Stomach (tissue), 9 donors: Measurements from ENCODE around the gene TNS1. TPM values are rescaled to one million over a fixed set of nuclear protein-coding genes. Genes with fewer than 3 reads are reported as not detected.

Experiments used
- DNase-seq, 2 donors: peaks; one replicate each; pipeline versions ENCODE4 v3.0.0 to v3.0.0-alpha.2; 2013 to 2019
- H3K27ac ChIP-seq, 5 donors: fragments of 200-600 bp in 4 of 5; sonication (generic) in 4 of 5; one replicate each; pipeline ENCODE4 v1.5.1; 2013 to 2019; ENCODE audit warnings: mild to moderate bottlenecking in 1 of 5, moderate library complexity in 1 of 5
- H3K27me3 ChIP-seq, 3 donors: fragments of 200-600 bp; sonication (generic); one replicate each; pipeline ENCODE4 v1.5.1; 2017 to 2019; ENCODE audit warnings: mixed run types in 1 of 3
- H3K36me3 ChIP-seq, 4 donors: fragments of 200-600 bp; sonication (generic); 1 replicate in 3 of 4; 2 replicates in 1 of 4; pipeline ENCODE4 v1.5.1; 2016 to 2019
- H3K4me1 ChIP-seq, 4 donors: fragments of 200-600 bp; sonication (generic); one replicate each; pipeline ENCODE4 v1.5.1; 2016 to 2019
- H3K4me3 ChIP-seq, 4 donors: fragments of 200-600 bp; sonication (generic) in 3 of 4; one replicate each; pipeline ENCODE4 v1.5.1; 2016 to 2019; ENCODE audit warnings: mild to moderate bottlenecking in 1 of 4
- H3K9me3 ChIP-seq, 4 donors: fragments of 200-600 bp; sonication (generic); one replicate each; pipeline ENCODE4 v1.5.1; 2016 to 2019
- CTCF ChIP-seq, 7 experiments: fragments of 450-650 bp in 4 of 7; fragments of 200-600 bp in 3 of 7; sonication (generic) in 3 of 7; IDR thresholded peaks; one replicate each; pipeline ENCODE4 v1.5.1; 2016 to 2019; ENCODE audit warnings: antibody characterized with exemption in 7 of 7, control low read depth in 2 of 7, mild to moderate bottlenecking in 1 of 7
- EP300 ChIP-seq: sonication (generic); formaldehyde crosslinking; IDR thresholded peaks from one replicate; pipeline ENCODE4 v1.6.1; 2017; ENCODE audit warnings: antibody characterized with exemption
- POLR2A ChIP-seq, 4 donors: fragments of 450-650 bp; IDR thresholded peaks; one replicate each; pipeline ENCODE4 v1.6.1; 2016; ENCODE audit warnings: antibody characterized with exemption in 4 of 4, control low read depth in 2 of 4, mild to moderate bottlenecking in 1 of 4, moderate library complexity in 1 of 4
- POLR2AphosphoS5 ChIP-seq, 3 donors: sonication (generic); formaldehyde crosslinking; IDR thresholded peaks; one replicate each; pipeline ENCODE4 v1.6.1; 2016; ENCODE audit warnings: antibody characterized with exemption in 3 of 3
- WGBS, 5 donors: extraction: QIAGEN DNeasy Blood & Tissue Kit in 3 of 5; methylation state at CpG; one replicate each; pipeline versions ENCODE4 v1.1.5 to v1.1.7; 2013 to 2018; 5-methylcytosine and 5-hydroxymethylcytosine counted together
- intact Hi-C: fragments of 100-400 bp; cut with DNase I; formaldehyde crosslinking; loops from one replicate; pipeline ENCODE4 v1.15.1; 2023; ENCODE audit warnings: low total_unique reads
- polyA plus RNA-seq, 3 donors: library from polyadenylated mRNA; stranded (reverse); fragments of 200-250 nt; gene quantifications; one replicate each; pipeline ENCODE4 v1.2.3, GENCODE V29; 2013
- total RNA-seq, 5 donors: library from RNA; depleted of rRNA; stranded (reverse); fragments of >200 nt; gene quantifications; one replicate each; pipeline versions ENCODE4 v1.1.0 to v1.2.3, GENCODE V29; 2014 to 2016
- donor health status: healthy with polysubstance abuse.
- donor health status: Bipolar disorder and iron deficiency.
- donor health status: healthy.

Gene TNS1
- total and polyA plus RNA-seq, 8 donors = 18.5 to 682 (median 160) TPM

- Histone ChIP-seq H3K27me3 (peaks cover 0 to 5% (median 0%) of the 10 kb centered on the region in 3 donors), H3K9me3 (no peaks in the 10 kb centered on the region), H3K4me3 (peak overlapping the region; percentile 25 to 40 (median 30)), H3K27ac (peak overlapping the region in 3 of 5 donors; percentile 76 to 82 (median 79)), H3K4me1 (peaks cover 5 to 25% (median 17%) of the 10 kb centered on the region in 4 donors), H3K36me3 (no peaks in the 10 kb centered on the region)
- WGBS, 5 donors = 51 to 65% (median 55%) methylated on average over 3 to 4 of the region's 4 CpGs
- TF ChIP-seq POLR2A (IDR thresholded peaks at IDR 0.05) (no peak), EP300 (no peak), POLR2AphosphoS5 (IDR thresholded peaks at IDR 0.05) (no peak), CTCF (IDR thresholded peaks at IDR 0.05) (no peak)
- intact Hi-C loops = no loop called here
- no peak for DNase-seq
Measured at GRCh38 chr2:218001629-218002028, 1.2 kb downstream of the TNS1 start.

- H3K27ac ChIP-seq = peak overlapping the region in 3 of 5 donors; percentile 44 to 79 (median 76)
- H3K9me3 ChIP-seq = no peaks in the 10 kb centered on the region
- no peak overlapping the region for H3K4me3 ChIP-seq
- peaks cover 19 to 40% (median 32%) of the 10 kb centered on the region in 4 donors for H3K4me1 ChIP-seq
- H3K27me3 ChIP-seq = peaks cover 0 to 5% (median 0%) of the 10 kb centered on the region in 3 donors
- H3K36me3 ChIP-seq = no peaks in the 10 kb centered on the region
- intact Hi-C loops = no loop called here
- DNase-seq = no peak
- TF ChIP-seq CTCF (IDR thresholded peaks at IDR 0.05) (no peak), POLR2AphosphoS5 (IDR thresholded peaks at IDR 0.05) (peak in 1 of 3 donors; percentile 3)
Measured at GRCh38 chr2:218000136-218000535, 2.7 kb downstream of the TNS1 start.

DNA sequence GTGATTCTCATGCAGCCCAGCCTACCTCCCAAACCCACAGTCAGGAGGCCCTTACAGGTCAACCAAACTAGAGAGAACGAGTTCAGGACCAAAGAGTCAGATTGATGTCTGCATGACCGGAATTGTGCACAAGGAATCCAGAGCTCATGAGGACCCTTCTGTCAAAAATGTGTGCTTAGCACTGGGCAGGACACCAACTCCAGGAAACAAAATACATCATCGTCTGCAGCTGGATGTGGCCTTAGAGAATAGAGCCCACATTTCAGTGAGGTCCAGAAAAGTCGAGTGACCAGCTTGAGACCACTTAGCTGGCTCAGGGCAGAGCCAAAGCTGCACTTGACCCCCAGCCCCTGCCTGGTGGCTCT is 3.2 kb downstream of the TNS1 start:
- H3K27me3 ChIP-seq = peaks cover 0 to 5% (median 0%) of the 10 kb centered on the region in 3 donors
- intact Hi-C loops = no loop called here
- H3K36me3 ChIP-seq = no peaks in the 10 kb centered on the region
- TF ChIP-seq CTCF (IDR thresholded peaks at IDR 0.05) = no peak
- TF ChIP-seq POLR2AphosphoS5 (IDR thresholded peaks at IDR 0.05) = no peak
- no peak for TF ChIP-seq EP300
- TF ChIP-seq POLR2A (IDR thresholded peaks at IDR 0.05) = no peak
- no peaks in the 10 kb centered on the region for H3K9me3 ChIP-seq
- peak overlapping the region in 1 of 5 donors; percentile 53 for H3K27ac ChIP-seq
- H3K4me1 ChIP-seq = peaks cover 22 to 41% (median 37%) of the 10 kb centered on the region in 4 donors
- WGBS, 5 donors = 52 to 73% (median 61%) methylated on average over 4 of the region's 4 CpGs
- no peak overlapping the region for H3K4me3 ChIP-seq
- no peak for DNase-seq

DNA sequence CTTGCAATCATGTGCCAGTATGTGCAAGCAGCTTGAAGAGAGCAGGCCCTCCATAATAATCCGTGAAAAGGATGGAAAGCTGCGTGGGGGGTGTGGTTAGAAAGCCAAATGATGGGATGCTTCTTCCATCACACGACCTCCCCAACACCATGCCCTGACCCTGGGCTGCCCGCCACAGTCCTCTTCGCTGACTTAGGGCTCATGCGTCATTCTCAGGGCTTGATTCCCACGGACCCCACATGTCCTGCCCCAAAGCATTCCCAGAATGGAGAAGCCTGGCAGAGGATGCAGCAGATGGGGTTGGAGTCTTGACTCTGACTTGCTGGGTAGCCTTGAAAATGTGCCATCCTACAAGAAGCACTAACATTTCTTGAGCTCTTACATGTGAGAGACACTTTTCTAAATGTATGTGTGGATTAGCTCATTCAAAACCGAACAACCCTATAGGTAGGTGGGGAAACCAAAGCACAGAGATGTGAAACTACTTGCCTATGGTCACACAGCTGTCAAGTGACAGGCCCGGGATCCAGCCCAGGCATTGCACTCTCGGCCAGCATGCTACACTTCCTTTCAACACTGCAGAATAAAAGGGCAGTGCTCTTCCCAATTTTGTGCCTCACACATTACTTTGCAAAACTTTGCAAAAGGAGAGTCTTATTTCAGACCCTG is 3.7 kb downstream of the TNS1 start:
- Histone ChIP-seq H3K9me3 (no peaks in the 10 kb centered on the region), H3K36me3 (no peaks in the 10 kb centered on the region), H3K4me1 (peaks cover 27 to 46% (median 38%) of the 10 kb centered on the region in 4 donors), H3K4me3 (no peak overlapping the region), H3K27me3 (peaks cover 0 to 5% (median 0%) of the 10 kb centered on the region in 3 donors), H3K27ac (peak overlapping the region in 1 of 5 donors; percentile 53)
- intact Hi-C loops = no loop called here
- WGBS, 5 donors = 78 to 85% (median 80%) methylated on average over 10 of the region's 10 CpGs
- TF ChIP-seq POLR2A (IDR thresholded peaks at IDR 0.05) = no peak
- TF ChIP-seq POLR2AphosphoS5 (IDR thresholded peaks at IDR 0.05) = no peak
- TF ChIP-seq CTCF (IDR thresholded peaks at IDR 0.05) = no peak
- TF ChIP-seq EP300 = no peak
- DNase-seq = no peak
